Globus pallidus (tissue), 1 donor: ENCODE measurements around the gene EPHB3.
A peak's percentile ranks its signal among the peaks of the same experiment; 100 is the strongest.

Source experiments
- DNase-seq: peaks from one replicate; pipeline ENCODE4 v3.0.0-alpha.2; 2015; ENCODE audit warnings: low spot score

Gene EPHB3

DNA sequence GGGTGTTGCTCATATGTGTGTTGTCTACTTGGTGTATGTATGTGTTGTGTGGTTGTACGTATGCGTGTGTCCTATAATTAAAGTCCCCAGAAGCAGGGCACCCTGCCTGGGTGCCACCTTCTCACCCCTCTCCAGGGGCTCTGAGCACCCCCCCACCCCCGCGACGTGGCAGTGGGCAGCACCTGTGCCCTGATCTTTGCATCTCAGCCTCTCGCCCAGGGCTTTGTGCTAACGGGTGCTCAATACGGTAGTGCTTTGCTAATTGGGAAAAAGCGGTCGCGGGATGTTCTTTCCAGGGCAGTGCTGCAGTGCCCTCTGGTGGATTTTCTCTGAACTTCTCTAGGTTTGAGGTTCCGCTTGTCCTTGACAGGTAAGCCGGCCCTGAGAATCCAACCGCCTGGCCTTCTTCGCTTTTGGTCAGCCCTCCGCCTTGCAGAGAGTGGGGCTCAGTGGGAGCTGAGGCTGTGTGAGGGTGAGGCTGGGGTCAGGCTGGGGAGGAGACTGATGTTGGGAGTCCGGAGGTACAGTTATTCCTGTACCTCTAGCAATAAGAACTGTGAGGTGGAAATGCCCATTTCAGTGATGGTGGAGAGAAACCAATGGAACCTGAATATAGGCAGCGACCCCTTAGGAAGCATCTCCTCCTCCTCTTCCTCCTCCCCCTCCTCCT lies 17.6 kb upstream of the EPHB3 start:
- DNase-seq: peak; percentile 63

DNA sequence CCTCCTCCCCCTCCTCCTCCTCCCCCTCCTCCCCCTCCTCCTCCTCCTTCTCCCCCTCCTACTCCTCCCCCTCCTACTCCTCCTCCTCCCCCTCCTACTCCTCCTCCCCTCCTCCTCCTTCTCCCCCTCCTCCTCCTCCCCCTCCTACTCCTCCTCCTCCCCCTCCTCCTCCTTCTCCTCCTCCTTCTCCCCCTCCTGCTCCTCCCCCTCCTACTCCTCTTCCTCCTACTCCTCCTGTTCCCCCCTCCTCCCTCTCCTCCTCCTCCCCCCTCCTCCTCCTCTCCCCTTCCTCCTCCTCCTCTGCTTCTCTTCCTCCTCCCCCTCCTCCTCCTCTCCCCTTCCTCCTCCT lies 17.1 kb upstream of the EPHB3 start:
- no peak for DNase-seq

GRCh38 chr3:184545769-184546168 lies 15.8 kb upstream of the EPHB3 start:
- no peak for DNase-seq

GRCh38 chr3:184546252-184546651 lies 15.3 kb upstream of the EPHB3 start:
- DNase-seq: peak; percentile 58

DNA sequence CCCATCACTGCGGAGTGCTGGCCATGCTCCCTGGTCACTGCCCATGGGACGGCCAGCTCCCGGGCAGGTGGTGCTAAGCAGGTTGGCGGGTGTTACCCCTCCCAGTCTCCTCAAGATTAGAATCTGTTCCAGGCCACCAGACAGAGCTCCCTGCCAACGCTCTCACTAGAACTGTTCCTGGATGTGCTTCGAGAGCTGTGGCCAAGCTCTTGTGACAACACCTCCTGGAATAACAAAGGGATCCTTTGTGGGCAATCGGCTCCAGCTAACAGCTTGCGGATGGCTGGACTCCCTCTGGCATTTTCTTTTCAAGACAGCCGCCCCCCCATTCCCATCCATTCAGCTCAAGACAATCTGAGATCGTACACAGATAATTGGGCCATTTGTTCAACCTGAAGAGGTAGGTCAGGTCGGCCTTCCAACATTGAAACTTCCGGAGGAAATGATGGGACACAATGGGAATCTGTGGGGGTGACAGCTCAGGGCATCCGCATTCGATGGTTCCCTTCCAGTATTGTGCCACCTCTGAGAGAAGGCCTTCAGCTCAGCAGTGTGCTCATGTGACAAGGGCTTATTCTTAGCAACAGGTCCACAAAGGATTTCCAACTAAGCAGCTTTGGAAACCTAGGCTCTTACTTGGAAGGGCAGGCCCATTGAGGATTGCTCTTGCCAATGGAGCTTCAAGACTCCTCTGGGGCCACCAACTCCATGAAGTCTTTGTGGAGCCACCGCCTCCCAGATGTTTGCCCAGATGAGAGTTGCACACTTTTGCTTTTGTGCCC lies 11.6 kb upstream of the EPHB3 start:
- peak; percentile 71 for DNase-seq

- no peak for DNase-seq
Measured at GRCh38 chr3:184551103-184551502, 10.5 kb upstream of the EPHB3 start.

DNA sequence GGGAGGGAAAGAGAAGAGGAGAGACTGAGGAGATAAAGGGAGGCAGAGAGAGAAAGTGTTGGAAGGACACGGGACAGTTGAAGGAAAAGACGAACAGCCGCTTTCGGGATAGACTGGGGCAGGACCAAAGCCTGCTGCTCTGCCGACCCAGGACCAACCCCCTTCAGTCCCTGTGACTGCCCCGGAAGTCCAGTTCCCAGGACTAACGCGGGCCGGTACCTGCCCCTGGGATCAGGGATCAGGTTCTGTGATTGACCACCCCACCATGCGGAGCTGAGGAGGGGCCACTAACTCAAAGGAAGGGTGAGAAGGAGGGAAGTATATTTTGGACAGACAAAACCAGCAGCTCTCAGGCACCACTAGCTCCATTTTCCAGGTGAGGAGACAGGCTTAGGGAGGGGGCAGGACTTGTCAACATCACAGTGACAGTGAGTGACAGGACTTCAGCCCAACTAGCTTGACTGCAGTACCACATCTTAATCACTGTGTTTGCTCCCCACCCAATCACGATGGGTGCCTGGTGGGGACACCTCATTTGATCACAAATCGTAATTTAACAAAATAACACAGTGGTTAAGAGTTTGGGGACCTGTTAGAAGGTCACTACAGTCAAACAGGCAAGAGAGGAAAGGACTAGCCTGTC lies 9.8 kb upstream of the EPHB3 start:
- no peak for DNase-seq

DNA sequence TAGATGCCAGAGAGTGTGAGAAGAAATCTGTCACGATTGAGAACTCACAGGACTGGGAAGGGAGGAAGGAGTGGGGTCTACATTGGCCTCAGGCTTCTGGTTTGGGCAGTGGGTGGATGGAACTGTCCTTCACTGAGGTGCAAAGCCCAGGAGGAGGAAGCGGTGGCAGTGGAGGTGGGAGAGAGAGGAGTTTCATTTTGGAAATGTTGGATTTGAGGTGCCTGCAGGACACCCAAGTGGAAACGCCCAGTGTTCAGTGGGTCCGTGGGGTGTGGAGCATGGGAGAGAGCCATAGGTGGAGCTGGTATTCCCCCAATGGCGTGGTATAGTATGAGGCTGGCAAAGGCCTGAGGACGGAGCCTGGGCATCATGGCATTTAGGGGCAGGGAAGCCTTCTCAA lies 9.3 kb upstream of the EPHB3 start:
- DNase-seq: no peak

- no peak for DNase-seq
Measured at GRCh38 chr3:184552863-184553262, 8.7 kb upstream of the EPHB3 start.

DNA sequence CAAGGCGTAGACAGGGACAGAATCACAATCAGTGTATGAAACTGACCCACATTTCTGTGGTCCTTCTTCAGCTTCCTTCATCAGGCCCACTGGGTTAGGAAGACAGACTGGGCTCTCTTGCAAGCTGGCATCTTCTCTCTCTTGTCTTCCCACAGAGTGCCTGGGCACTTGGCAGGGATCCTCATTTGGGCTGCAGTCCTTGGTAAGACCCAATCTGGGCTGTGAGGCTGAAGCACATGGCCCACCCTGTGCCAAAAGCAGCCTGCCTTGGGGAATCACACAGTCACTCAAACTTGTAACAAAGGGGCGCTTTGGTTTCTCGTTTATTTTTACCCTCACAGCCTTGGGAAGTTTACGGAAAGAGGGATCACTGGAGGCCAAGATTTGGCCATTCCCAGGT lies 8.2 kb upstream of the EPHB3 start:
- peak; percentile 61 for DNase-seq

GRCh38 chr3:184554461-184554860 lies 7.1 kb upstream of the EPHB3 start:
- no peak for DNase-seq

GRCh38 chr3:184556582-184557347 lies 4.8 kb upstream of the EPHB3 start:
- no peak for DNase-seq

DNA sequence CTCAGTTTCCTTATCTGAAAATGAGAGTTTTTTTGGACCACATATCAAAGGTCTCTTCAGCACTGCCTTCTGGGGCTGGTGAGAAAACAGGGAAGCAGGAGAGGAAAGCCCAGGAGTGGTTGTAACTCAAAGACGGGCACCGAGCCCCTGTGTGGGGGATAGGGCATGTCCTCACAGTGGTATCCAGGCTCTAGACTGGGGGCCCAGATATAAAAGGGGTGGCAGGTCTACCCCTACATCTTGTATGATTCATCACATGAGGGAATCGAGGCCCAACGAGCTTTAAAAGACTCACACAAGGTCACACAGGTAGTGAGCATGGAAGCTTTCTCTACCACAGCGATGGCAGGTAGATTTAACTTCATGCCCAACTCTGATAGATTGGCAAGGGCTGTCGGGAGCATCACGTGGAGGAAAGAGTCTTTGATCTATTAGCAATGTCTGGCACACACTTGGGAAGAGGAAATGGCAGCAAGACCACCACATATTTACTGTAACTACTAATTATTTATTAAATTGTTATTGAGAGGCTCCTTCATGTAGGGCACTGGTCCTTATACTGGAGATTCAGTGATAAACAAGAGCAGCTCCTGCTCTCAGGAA lies 4.1 kb upstream of the EPHB3 start:
- no peak for DNase-seq

DNA sequence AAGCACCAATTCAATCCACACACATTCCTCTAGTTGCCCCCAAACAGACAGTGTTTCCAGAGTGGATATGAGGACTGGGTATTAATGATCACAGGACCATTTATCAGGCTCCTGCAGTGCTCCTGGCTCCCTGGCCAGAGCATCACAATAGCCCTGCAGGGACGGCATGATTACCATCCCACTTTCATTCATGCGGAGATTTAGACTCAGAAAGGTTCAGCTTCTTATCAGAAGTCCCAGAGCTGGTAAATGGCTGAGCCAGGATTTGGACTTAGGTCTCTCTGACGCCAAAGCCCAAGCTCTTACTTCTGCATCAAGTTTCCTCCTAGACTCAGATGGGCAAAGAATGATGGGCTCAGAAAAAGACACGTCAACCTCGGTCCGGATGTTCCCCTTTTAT lies 2.9 kb upstream of the EPHB3 start:
- DNase-seq: no peak

GRCh38 chr3:184559336-184559735 lies 2.2 kb upstream of the EPHB3 start:
- DNase-seq: no peak

DNA sequence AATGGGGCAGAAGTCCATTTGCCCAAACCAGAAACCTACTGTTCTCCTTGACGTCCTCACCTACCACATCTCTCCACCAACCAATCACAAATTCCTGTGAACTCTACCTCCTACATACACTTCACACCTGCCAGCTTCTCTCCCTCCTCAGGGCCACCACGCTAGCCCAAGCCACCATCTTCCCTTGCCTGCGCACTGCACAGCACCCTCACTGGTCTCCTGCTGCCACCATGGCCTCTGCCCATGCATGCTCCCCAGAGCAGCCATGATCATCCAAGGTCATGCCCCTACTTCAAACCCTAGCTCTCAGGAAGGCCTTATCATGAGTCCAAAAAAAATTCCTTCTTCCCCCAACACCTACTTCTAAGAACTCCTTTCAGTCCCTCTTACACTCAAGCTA lies 1.1 kb upstream of the EPHB3 start:
- no peak for DNase-seq

DNA sequence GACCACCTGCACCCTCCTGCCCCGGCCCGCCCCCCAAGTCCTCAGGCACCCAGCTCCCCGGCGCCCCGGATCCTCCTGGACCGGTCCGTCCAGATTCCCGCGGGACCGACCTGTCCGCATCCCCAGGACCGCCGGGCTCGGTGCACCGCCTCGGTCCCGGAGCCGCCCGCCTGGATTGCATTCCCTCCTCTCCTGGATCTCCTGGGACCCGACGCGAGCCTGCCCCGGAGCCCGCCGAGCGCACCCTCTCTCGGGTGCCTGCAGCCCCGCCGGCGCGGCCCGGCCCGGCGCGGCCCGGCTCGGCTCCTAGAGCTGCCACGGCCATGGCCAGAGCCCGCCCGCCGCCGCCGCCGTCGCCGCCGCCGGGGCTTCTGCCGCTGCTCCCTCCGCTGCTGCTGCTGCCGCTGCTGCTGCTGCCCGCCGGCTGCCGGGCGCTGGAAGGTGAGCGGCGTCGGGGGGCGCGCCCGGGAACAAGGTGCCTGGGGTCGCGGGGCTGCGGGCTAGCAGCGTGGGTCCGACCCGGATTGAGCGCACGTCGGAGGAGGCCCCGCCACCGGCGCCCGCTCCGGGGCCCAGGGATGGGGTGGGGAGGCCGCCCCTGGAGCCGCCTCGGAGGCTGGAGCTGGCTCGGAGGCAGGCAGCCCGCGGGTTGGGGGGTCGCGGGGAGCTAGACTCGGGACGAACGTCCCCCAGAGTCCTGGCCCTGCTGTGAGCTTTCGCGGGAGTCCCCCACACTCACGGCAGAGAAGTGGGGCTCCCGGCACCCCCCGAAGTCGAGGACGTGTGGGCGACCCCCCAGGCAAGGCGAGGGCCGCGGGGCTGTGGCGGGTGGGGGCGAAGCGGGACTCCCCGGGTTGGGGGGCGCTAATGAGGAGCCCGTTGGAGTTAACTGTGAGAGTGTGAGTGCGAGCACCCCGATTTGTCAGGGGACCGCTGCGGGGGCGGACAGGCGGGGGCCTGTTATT lies 610 bp downstream of the EPHB3 start:
- DNase-seq: no peak

DNA sequence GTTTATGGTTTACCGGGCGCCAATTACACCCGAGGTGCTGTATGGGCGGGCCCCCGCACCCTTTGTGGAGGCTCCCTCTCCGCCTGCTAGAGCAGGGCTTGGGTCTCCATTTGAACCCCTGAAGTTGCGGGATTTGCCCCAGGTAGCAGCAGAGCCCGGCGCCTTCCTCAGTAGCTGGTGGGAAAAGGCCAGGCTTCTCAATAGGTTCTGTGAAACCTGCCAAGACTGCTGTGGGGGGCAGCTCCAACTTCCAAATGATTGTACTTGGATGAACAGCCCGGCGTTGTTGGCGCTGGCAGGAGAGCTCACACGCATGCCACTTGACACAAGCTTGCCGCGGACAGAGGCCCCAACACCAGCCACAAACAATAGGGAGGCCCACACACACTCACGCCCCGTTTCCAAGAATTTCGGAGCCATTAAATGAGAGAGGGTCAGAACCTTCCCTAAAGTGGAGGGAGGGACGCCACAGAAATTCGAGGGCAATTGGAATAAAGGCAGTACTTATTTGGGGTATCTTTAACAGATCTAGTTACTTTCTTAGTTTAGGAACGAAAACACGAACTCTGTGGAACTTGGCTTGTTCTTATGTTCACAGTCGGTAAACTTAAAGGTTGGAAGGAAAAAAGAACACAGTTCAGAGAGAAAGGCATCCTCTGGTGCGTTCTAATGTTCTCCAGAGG lies 1.4 kb downstream of the EPHB3 start:
- DNase-seq: peak; percentile 45

- DNase-seq: no peak
Measured at GRCh38 chr3:184563561-184563925, 2.0 kb downstream of the EPHB3 start.

- no peak for DNase-seq
Measured at GRCh38 chr3:184563941-184564684, 2.5 kb downstream of the EPHB3 start.
